Panc1 (cell line): ENCODE measurements around the gene ANO9. TPM values are rescaled to one million over a fixed set of nuclear protein-coding genes. Genes with fewer than 3 reads are reported as not detected.

Experiments
- ATAC-seq: fragments of 200-7000 bp; cut with Tn5 transposase; 2 replicates; pipeline ENCODE4 v1.9.1; 2020; ENCODE audit warnings: mild to moderate bottlenecking, moderate library complexity
- BruUV-seq: library from RNA; stranded (reverse); fragments of 400-500 nt; replicated peaks from 2 replicates; lab custom pipeline; 2021; lab: Mats Ljungman, UMichigan
- CTCF ChIA-PET: fragments of 300-600 bp; sonication (Branson Sonifier 250); formaldehyde crosslinking; loops from one replicate; lab custom pipeline; 2022; ENCODE audit warnings: antibody characterized with exemption; lab: Charles Lee
- POLR2A ChIA-PET: fragments of 300-600 bp; sonication (Branson Sonifier 250); formaldehyde crosslinking; loops from one replicate; lab custom pipeline; 2022; ENCODE audit warnings: antibody characterized with exemption; lab: Charles Lee
- DNase-seq: peaks from one replicate; pipeline ENCODE4 v3.0.0-alpha.2; 2010; ENCODE audit warnings: low read depth, low spot score
- H3K27ac ChIP-seq: 2 replicates; pipeline ENCODE4 v1.5.1; 2011; ENCODE audit warnings: mild to moderate bottlenecking, low read length, inconsistent platforms
- H3K27me3 ChIP-seq: fragments of 200-500 bp; sonication (Bioruptor generic); 2 replicates; pipeline ENCODE4 v1.6.0; 2014; ENCODE audit warnings: low read length, inconsistent platforms; ENCODE audit not compliant: control insufficient read depth, insufficient read depth
- H3K36me3 ChIP-seq: fragments of 200-500 bp; sonication (Bioruptor generic); 2 replicates; pipeline ENCODE4 v1.5.1; 2014; ENCODE audit warnings: inconsistent platforms, mild to moderate bottlenecking, low read length, moderate library complexity; ENCODE audit not compliant: control insufficient read depth, insufficient read depth
- H3K4me1 ChIP-seq: 2 replicates; pipeline ENCODE4 v1.5.1; 2011; ENCODE audit warnings: inconsistent platforms, mild to moderate bottlenecking, low read length, moderate library complexity; ENCODE audit not compliant: control insufficient read depth, insufficient read depth
- H3K4me3 ChIP-seq, 2 experiments: 2 replicates each; pipeline ENCODE4 v1.5.1; 2011 to 2012; ENCODE audit warnings: low read depth in 2 of 2, low read length in 2 of 2, mild to moderate bottlenecking in 2 of 2, inconsistent platforms in 1 of 2, moderate library complexity in 1 of 2
- H3K9me3 ChIP-seq: fragments of 200-500 bp; sonication (Bioruptor generic); 2 replicates; pipeline ENCODE4 v1.5.1; 2014; ENCODE audit warnings: low read depth, mild to moderate bottlenecking, inconsistent platforms, low read length, moderate library complexity; ENCODE audit not compliant: control insufficient read depth, insufficient read depth
- CTCF ChIP-seq: fragments of 450-650 bp; IDR thresholded peaks from 2 replicates; pipeline ENCODE4 v1.5.1; 2017; ENCODE audit warnings: mild to moderate bottlenecking
- POLR2AphosphoS5 ChIP-seq: IDR thresholded peaks from 2 replicates; pipeline ENCODE4 v1.6.1; 2012; ENCODE audit warnings: mild to moderate bottlenecking, low read depth, low read length, moderate library complexity
- REST ChIP-seq, 2 experiments: IDR thresholded peaks; 2 replicates each; pipeline ENCODE4 v1.6.1; 2011 to 2012; ENCODE audit warnings: low read depth in 2 of 2, control low read depth in 1 of 2, low read length in 1 of 2, mild to moderate bottlenecking in 1 of 2, moderate library complexity in 1 of 2; ENCODE audit not compliant: insufficient read depth in 1 of 2
- SIN3A ChIP-seq: IDR thresholded peaks from 2 replicates; pipeline ENCODE4 v1.6.1; 2012; ENCODE audit warnings: low read depth, mild to moderate bottlenecking, low read length, moderate library complexity, borderline replicate concordance; ENCODE audit not compliant: insufficient read depth
- TCF7L2 ChIP-seq: IDR thresholded peaks from 2 replicates; pipeline ENCODE4 v1.6.1; 2011; ENCODE audit warnings: mild to moderate bottlenecking, low read depth, low read length, inconsistent platforms
- in situ Hi-C: cut with HindIII; loops from 2 replicates; pipeline ENCODE4 v1.10.0; 2016; ENCODE audit warnings: low sequenced_read_pairs, low pct_unique_long_range_greater_than_20kb
- intact Hi-C: fragments of 100-400 bp; cut with micrococcal nuclease; formaldehyde crosslinking; loops from one replicate; pipeline ENCODE4 v1.10.0; 2022; ENCODE audit not compliant: unreplicated experiment
- total RNA-seq: library from RNA; stranded (reverse); gene quantifications from one replicate; pipeline ENCODE4 v1.2.1, GENCODE V29; 2021; ENCODE audit not compliant: unreplicated experiment

Gene ANO9
- total RNA-seq, 1 experiment from 2014 or later: 61.4 TPM

- H3K27me3 ChIP-seq: no peaks in the 10 kb centered on the region
- H3K4me3 ChIP-seq: no peak overlapping the region
- BruUV-seq: no TSS peak
- in situ Hi-C loops (no loop called here), intact Hi-C loops (loop anchor here (5.0 kb wide), 1 partner anchor 37 kb away; no protein-coding TSS in a partner anchor)
- POLR2A ChIA-PET: no interaction called here
- TF ChIP-seq TCF7L2 (no peak), POLR2AphosphoS5 (no peak), REST (IDR thresholded peaks at IDR 0.05; ENCODE audit: insufficient read depth in 1 of 2, low read depth in 2 of 2, low read length in 1 of 2) (no peak), SIN3A (no peak), CTCF (no peak; the same call in 1 of the 2 replicates)
- ATAC-seq: 0 out of 2 replicates have a peak, but pooled peaks have one; percentile 1
- peak overlapping the region; percentile 79 for H3K27ac ChIP-seq
- CTCF ChIA-PET: interaction anchor here (1.1 to 2.4 kb wide), 2 partner anchors 39 kb away, joined by 3 to 29 read pairs; no protein-coding TSS in a partner anchor
- H3K9me3 ChIP-seq: no peaks in the 10 kb centered on the region
- H3K36me3 ChIP-seq: no peaks in the 10 kb centered on the region
- peaks cover 45% of the 10 kb centered on the region for H3K4me1 ChIP-seq
- DNase-seq: no peak
These were observed 32.0 kb downstream of the ANO9 start for GRCh38 chr11:409600-410483.

GRCh38 chr11:409008-409599 lies 32.7 kb downstream of the ANO9 start:
- peaks cover 40% of the 10 kb centered on the region for H3K4me1 ChIP-seq
- intact Hi-C loops: loop anchor here (5.0 kb wide), 1 partner anchor 38 kb away; no protein-coding TSS in a partner anchor
- H3K27ac ChIP-seq: peak overlapping the region; percentile 79
- no peaks in the 10 kb centered on the region for H3K27me3 ChIP-seq
- BruUV-seq: no TSS peak
- POLR2A ChIA-PET: no interaction called here
- no peaks in the 10 kb centered on the region for H3K36me3 ChIP-seq
- no peak for TF ChIP-seq TCF7L2
- no peak for DNase-seq
- ATAC-seq: no peak
- H3K4me3 ChIP-seq: no peak overlapping the region
- CTCF ChIA-PET: interaction anchor here (1.1 kb wide), 1 partner anchor 39 kb away, joined by 3 read pairs; no protein-coding TSS in a partner anchor
- in situ Hi-C loops: no loop called here
- no peaks in the 10 kb centered on the region for H3K9me3 ChIP-seq
